Tibial nerve (tissue), 4 donors: Measurements from ENCODE around the gene DEPDC1B.

Experiments
- CTCF ChIP-seq, 5 experiments: fragments of 200-600 bp in 3 of 5; fragments of 450-650 bp in 2 of 5; sonication (generic) in 3 of 5; IDR thresholded peaks; one replicate each; pipeline ENCODE4 v1.5.1; 2016 to 2019; ENCODE audit warnings: antibody characterized with exemption in 5 of 5, mild to moderate bottlenecking in 3 of 5, moderate library complexity in 2 of 5
- EP300 ChIP-seq, 2 donors: sonication (generic); formaldehyde crosslinking; IDR thresholded peaks; one replicate each; pipeline ENCODE4 v1.6.1; 2017; ENCODE audit warnings: antibody characterized with exemption in 2 of 2, mild to moderate bottlenecking in 1 of 2
- POLR2A ChIP-seq, 2 donors: fragments of 450-650 bp; IDR thresholded peaks; one replicate each; pipeline ENCODE4 v1.6.1; 2017; ENCODE audit warnings: antibody characterized with exemption in 2 of 2, mild to moderate bottlenecking in 2 of 2, moderate library complexity in 2 of 2

GRCh38 chr5:60700416-60700757 is 421 bp upstream of the DEPDC1B start:
- TF ChIP-seq CTCF (IDR thresholded peaks at IDR 0.05) = no peak
- no peak for TF ChIP-seq POLR2A (IDR thresholded peaks at IDR 0.05)
- TF ChIP-seq EP300 (IDR thresholded peaks at IDR 0.05) = no peak
